H9 (cell line): ENCODE data around the gene BICDL1. TPM values are rescaled to one million over a fixed set of nuclear protein-coding genes. Genes with fewer than 3 reads are reported as not detected.

Experiments used
- DNase-seq: peaks from one replicate; pipeline ENCODE4 v3.0.0-alpha.2; 2017
- H2AFZ ChIP-seq: one replicate; pipeline ENCODE4 v1.6.1; 2013; ENCODE audit warnings: mild to moderate bottlenecking, low read length, control low read depth, moderate library complexity
- H2AK5ac ChIP-seq: 2 replicates; pipeline ENCODE4 v1.6.1; 2013; ENCODE audit warnings: low read length, control low read depth, mixed read lengths; ENCODE audit not compliant: insufficient read length
- H2BK120ac ChIP-seq: one replicate; pipeline ENCODE4 v1.6.1; 2013; ENCODE audit warnings: low read depth, mild to moderate bottlenecking, low read length, control low read depth, inconsistent platforms; ENCODE audit not compliant: poor library complexity, severe bottlenecking
- H2BK12ac ChIP-seq: 2 replicates; pipeline ENCODE4 v1.6.1; 2013; ENCODE audit warnings: low read length, control low read depth, mixed read lengths, low read depth; ENCODE audit not compliant: insufficient read length
- H2BK15ac ChIP-seq: 2 replicates; pipeline ENCODE4 v1.6.1; 2013; ENCODE audit warnings: low read depth, low read length, control low read depth
- H2BK20ac ChIP-seq: one replicate; pipeline ENCODE4 v1.6.1; 2013; ENCODE audit warnings: low read depth, mild to moderate bottlenecking, low read length, control low read depth, inconsistent platforms; ENCODE audit not compliant: poor library complexity, severe bottlenecking
- H2BK5ac ChIP-seq: 2 replicates; pipeline ENCODE4 v1.6.1; 2013; ENCODE audit warnings: low read length, control low read depth, mixed read lengths; ENCODE audit not compliant: insufficient read length
- H3K14ac ChIP-seq: 2 replicates; pipeline ENCODE4 v1.6.1; 2013; ENCODE audit warnings: low read length, control low read depth; ENCODE audit not compliant: insufficient read depth
- H3K18ac ChIP-seq: 2 replicates; pipeline ENCODE4 v1.6.1; 2013; ENCODE audit warnings: low read depth, mild to moderate bottlenecking, mixed read lengths, low read length, control low read depth; ENCODE audit not compliant: insufficient read length
- H3K23ac ChIP-seq: 2 replicates; pipeline ENCODE4 v1.6.1; 2013; ENCODE audit warnings: low read length, control low read depth, mixed read lengths, low read depth; ENCODE audit not compliant: insufficient read length
- H3K23me2 ChIP-seq: 2 replicates; pipeline ENCODE4 v1.6.1; 2013; ENCODE audit warnings: low read depth, mild to moderate bottlenecking, mixed read lengths, low read length, control low read depth; ENCODE audit not compliant: insufficient read length, poor library complexity, severe bottlenecking
- H3K27ac ChIP-seq: 2 replicates; pipeline ENCODE4 v1.5.1; 2013; ENCODE audit warnings: low read length, control low read depth, mixed read lengths, low read depth; ENCODE audit not compliant: insufficient read length
- H3K27me3 ChIP-seq: 2 replicates; pipeline ENCODE4 v1.6.1; 2013; ENCODE audit warnings: low read length, control low read depth, inconsistent platforms; ENCODE audit not compliant: insufficient read depth
- H3K4ac ChIP-seq: 2 replicates; pipeline ENCODE4 v1.6.1; 2013; ENCODE audit warnings: low read depth, mild to moderate bottlenecking, control low read depth, inconsistent platforms, low read length, moderate library complexity
- H3K4me1 ChIP-seq: 2 replicates; pipeline ENCODE4 v1.6.1; 2013; ENCODE audit warnings: low read length, control low read depth, inconsistent platforms; ENCODE audit not compliant: insufficient read depth
- H3K4me2 ChIP-seq: 2 replicates; pipeline ENCODE4 v1.6.1; 2013; ENCODE audit warnings: low read length, control low read depth, mixed read lengths; ENCODE audit not compliant: insufficient read length, insufficient read depth
- H3K56ac ChIP-seq: 2 replicates; pipeline ENCODE4 v1.6.1; 2013; ENCODE audit warnings: low read depth, mild to moderate bottlenecking, mixed read lengths, low read length, control low read depth; ENCODE audit not compliant: insufficient read length
- H3K79me1 ChIP-seq: 2 replicates; pipeline ENCODE4 v1.6.1; 2013; ENCODE audit warnings: low read depth, mild to moderate bottlenecking, moderate library complexity, low read length, control low read depth, inconsistent platforms; ENCODE audit not compliant: insufficient read depth, poor library complexity, severe bottlenecking
- H3K79me2 ChIP-seq: 2 replicates; pipeline ENCODE4 v1.6.1; 2013; ENCODE audit warnings: low read length, control low read depth, inconsistent platforms; ENCODE audit not compliant: insufficient read depth
- H3K9ac ChIP-seq: 2 replicates; pipeline ENCODE4 v1.6.1; 2013; ENCODE audit warnings: low read length, control low read depth, mixed read lengths; ENCODE audit not compliant: insufficient read length; ENCODE audit errors: extremely low read depth
- H3K9me3 ChIP-seq: one replicate; pipeline ENCODE4 v1.6.1; 2013; ENCODE audit warnings: low read depth, low read length, inconsistent platforms; ENCODE audit not compliant: control insufficient read depth
- H3T11ph ChIP-seq: one replicate; pipeline ENCODE4 v1.6.1; 2013; ENCODE audit warnings: mild to moderate bottlenecking, low read length, control low read depth, inconsistent platforms
- H4K20me1 ChIP-seq: one replicate; pipeline ENCODE4 v1.6.1; 2013; ENCODE audit not compliant: control insufficient read depth, insufficient read length, insufficient read depth
- H4K5ac ChIP-seq: 2 replicates; pipeline ENCODE4 v1.6.1; 2013; ENCODE audit warnings: low read depth, mild to moderate bottlenecking, mixed read lengths, low read length, control low read depth; ENCODE audit not compliant: insufficient read length
- H4K8ac ChIP-seq: replicated peaks from 2 replicates; pipeline ENCODE4 v1.6.1; 2013; ENCODE audit warnings: low read length, control low read depth, mixed read lengths, low read depth; ENCODE audit not compliant: insufficient read length
- H4K91ac ChIP-seq: 2 replicates; pipeline ENCODE4 v1.6.1; 2013; ENCODE audit warnings: low read depth, mild to moderate bottlenecking, moderate library complexity, mixed read lengths, low read length, control low read depth; ENCODE audit not compliant: insufficient read length
- H3K27ac Mint-ChIP-seq, 3 experiments: 2 replicates in 2 of 3; 3 replicates in 1 of 3; pipeline ENCODE4 v1.8.0; 2020 to 2021; ENCODE audit warnings: mixed read lengths in 3 of 3, mild to moderate bottlenecking in 1 of 3, moderate library complexity in 1 of 3
- H3K27me3 Mint-ChIP-seq: 2 replicates; pipeline ENCODE4 v1.8.0; 2021; ENCODE audit warnings: low read depth, mild to moderate bottlenecking, moderate library complexity, mixed read lengths
- H3K36me3 Mint-ChIP-seq, 3 experiments: 2 replicates in 2 of 3; 3 replicates in 1 of 3; pipeline ENCODE4 v1.8.0; 2020 to 2021; ENCODE audit warnings: low read depth in 3 of 3, mixed read lengths in 3 of 3; ENCODE audit not compliant: insufficient read depth in 1 of 3
- H3K4me1 Mint-ChIP-seq, 2 experiments: 2 replicates each; pipeline ENCODE4 v1.8.0; 2020; ENCODE audit warnings: mixed read lengths in 2 of 2
- H3K4me3 Mint-ChIP-seq, 2 experiments: 2 replicates in 1 of 2; 3 replicates in 1 of 2; pipeline ENCODE4 v1.8.0; 2020 to 2021; ENCODE audit warnings: mild to moderate bottlenecking in 2 of 2, mixed read lengths in 2 of 2, moderate library complexity in 1 of 2
- H3K9me3 Mint-ChIP-seq, 2 experiments: 2 replicates in 1 of 2; 3 replicates in 1 of 2; pipeline ENCODE4 v1.8.0; 2020; ENCODE audit warnings: mild to moderate bottlenecking in 2 of 2, mixed read lengths in 2 of 2, moderate library complexity in 1 of 2
- WGBS: extraction: QIAGEN DNeasy Blood & Tissue Kit; methylation state at CpG from one replicate; pipeline ENCODE4 v1.1.7; 2013; ENCODE audit warnings: missing lambda C conversion rate, low lambda C conversion rate, mixed read lengths; ENCODE audit not compliant: insufficient read length; ENCODE audit errors: extremely low coverage; 5-methylcytosine and 5-hydroxymethylcytosine counted together
- total RNA-seq: library from RNA; stranded (reverse); gene quantifications from 2 replicates; pipeline ENCODE4 v1.2.1, GENCODE V29; 2021
- TF ChIP-seq, protein P1 (sequence below): fragments of 200-600 bp; sonication (generic); conservative IDR thresholded peaks from 3 replicates; pipeline ENCODE4 v1.8.0; 2021; ENCODE audit warnings: antibody characterized with exemption, mild to moderate bottlenecking

The BICDL1 gene
- total RNA-seq, 1 experiment from 2014 or later: 13.8 TPM

DNA sequence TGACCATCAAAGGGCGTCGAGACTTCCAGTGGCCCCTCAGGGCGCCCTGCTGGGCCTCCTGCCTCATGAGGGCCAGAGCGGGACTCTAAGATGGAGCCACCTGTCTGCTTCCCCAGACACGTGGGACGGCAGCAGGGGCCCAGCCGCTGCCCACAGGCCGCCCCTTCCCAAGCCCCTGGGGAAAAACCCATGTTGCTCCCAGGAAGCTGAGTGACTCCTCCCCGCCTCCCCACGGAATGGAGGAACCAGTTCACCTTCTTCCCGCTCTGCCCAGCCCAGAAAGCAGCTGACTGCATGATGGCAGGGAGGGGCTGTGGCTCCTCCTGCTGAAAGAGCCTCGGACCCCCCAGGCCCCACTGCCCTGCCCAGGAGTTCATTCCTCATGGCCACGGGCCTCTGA lies 112.6 kb downstream of the BICDL1 start:
- H3K27me3 Mint-ChIP-seq: no peaks in the 10 kb centered on the region
- Histone ChIP-seq H4K91ac (no peak overlapping the region), H3T11ph (no peak overlapping the region), H3K79me2 (no peaks in the 10 kb centered on the region; the same call in 1 of the 2 replicates), H3K4ac (no peak overlapping the region), H2BK120ac (no peak overlapping the region), H4K5ac (no peak overlapping the region), H4K8ac (no peak overlapping the region), H3K27me3 (no peaks in the 10 kb centered on the region), H4K20me1 (no peaks in the 10 kb centered on the region), H3K9me3 (no peaks in the 10 kb centered on the region), H3K23me2 (no peaks in the 10 kb centered on the region), H2AK5ac (no peak overlapping the region), H3K4me2 (no peak overlapping the region), H2BK12ac (no peak overlapping the region), H3K18ac (no peak overlapping the region), H3K56ac (no peak overlapping the region), H2BK20ac (no peak overlapping the region), H3K14ac (no peak overlapping the region; the same call in 1 of the 2 replicates), H2BK15ac (no peak overlapping the region), H3K79me1 (no peaks in the 10 kb centered on the region), H3K27ac (no peak overlapping the region), H2AFZ (no peak overlapping the region), H3K4me1 (no peaks in the 10 kb centered on the region), H2BK5ac (no peak overlapping the region), H3K23ac (no peak overlapping the region), H3K9ac (no peak overlapping the region)
- no peaks in the 10 kb centered on the region for H3K9me3 Mint-ChIP-seq
- peaks cover 20 to 53% (median 51%) of the 10 kb centered on the region in 3 experiments; a peak in 6 of 7 replicates for H3K36me3 Mint-ChIP-seq
- WGBS: no CpG with 5 or more reads among the region's 13 CpGs
- H3K4me3 Mint-ChIP-seq: no peak overlapping the region
- peak overlapping the region; percentile 17 to 96 (median 84); a peak in 6 of 7 replicates for H3K27ac Mint-ChIP-seq
- no peak for DNase-seq
- TF ChIP-seq, protein P1, sequence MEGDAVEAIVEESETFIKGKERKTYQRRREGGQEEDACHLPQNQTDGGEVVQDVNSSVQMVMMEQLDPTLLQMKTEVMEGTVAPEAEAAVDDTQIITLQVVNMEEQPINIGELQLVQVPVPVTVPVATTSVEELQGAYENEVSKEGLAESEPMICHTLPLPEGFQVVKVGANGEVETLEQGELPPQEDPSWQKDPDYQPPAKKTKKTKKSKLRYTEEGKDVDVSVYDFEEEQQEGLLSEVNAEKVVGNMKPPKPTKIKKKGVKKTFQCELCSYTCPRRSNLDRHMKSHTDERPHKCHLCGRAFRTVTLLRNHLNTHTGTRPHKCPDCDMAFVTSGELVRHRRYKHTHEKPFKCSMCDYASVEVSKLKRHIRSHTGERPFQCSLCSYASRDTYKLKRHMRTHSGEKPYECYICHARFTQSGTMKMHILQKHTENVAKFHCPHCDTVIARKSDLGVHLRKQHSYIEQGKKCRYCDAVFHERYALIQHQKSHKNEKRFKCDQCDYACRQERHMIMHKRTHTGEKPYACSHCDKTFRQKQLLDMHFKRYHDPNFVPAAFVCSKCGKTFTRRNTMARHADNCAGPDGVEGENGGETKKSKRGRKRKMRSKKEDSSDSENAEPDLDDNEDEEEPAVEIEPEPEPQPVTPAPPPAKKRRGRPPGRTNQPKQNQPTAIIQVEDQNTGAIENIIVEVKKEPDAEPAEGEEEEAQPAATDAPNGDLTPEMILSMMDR: no peak
- H3K4me1 Mint-ChIP-seq: peaks cover 19 to 21% of the 10 kb centered on the region in 2 experiments
